Uterus (tissue), 4 donors: ENCODE data around the gene SGMS1. TPM values are rescaled to one million over a fixed set of nuclear protein-coding genes. Genes with fewer than 3 reads are reported as not detected.

Source experiments
- DNase-seq, 2 donors: peaks; one replicate each; pipeline ENCODE4 v3.0.0-alpha.2; 2019 to 2020
- H3K27ac ChIP-seq, 2 donors: fragments of 200-600 bp; sonication (generic); 1 replicate in 1 of 2; 2 replicates in 1 of 2; pipeline ENCODE4 v1.5.1; 2016 to 2018
- H3K27me3 ChIP-seq, 2 donors: fragments of 200-600 bp; sonication (generic); one replicate each; pipeline ENCODE4 v1.5.1; 2018 to 2019; ENCODE audit warnings: control low read depth in 1 of 2
- H3K36me3 ChIP-seq, 2 donors: fragments of 200-600 bp; sonication (generic); one replicate each; pipeline ENCODE4 v1.5.1; 2019; ENCODE audit warnings: control low read depth in 1 of 2
- H3K4me1 ChIP-seq, 2 donors: fragments of 200-600 bp; sonication (generic); one replicate each; pipeline ENCODE4 v1.5.1; 2018 to 2019; ENCODE audit warnings: control low read depth in 1 of 2
- H3K4me3 ChIP-seq, 2 donors: fragments of 200-600 bp; sonication (generic); 1 replicate in 1 of 2; 2 replicates in 1 of 2; pipeline ENCODE4 v1.5.1; 2018 to 2019; ENCODE audit warnings: mild to moderate bottlenecking in 1 of 2
- H3K9me3 ChIP-seq, 2 donors: fragments of 200-600 bp; sonication (generic); one replicate each; pipeline ENCODE4 v1.5.1; 2019; ENCODE audit warnings: control low read depth in 1 of 2
- POLR2A ChIP-seq, 2 donors: fragments of 450-650 bp; IDR thresholded peaks; one replicate each; pipeline ENCODE4 v1.6.1; 2016; ENCODE audit warnings: antibody characterized with exemption in 2 of 2, mild to moderate bottlenecking in 1 of 2, moderate library complexity in 1 of 2
- intact Hi-C: fragments of 100-400 bp; cut with DNase I; formaldehyde crosslinking; loops from one replicate; pipeline ENCODE4 v1.15.1; 2023; ENCODE audit warnings: low total_unique reads
- total RNA-seq, 4 donors: library from RNA; depleted of rRNA in 3 of 4; stranded (reverse); fragments of >200 nt in 3 of 4; gene quantifications; one replicate each; pipeline versions ENCODE4 v1.1.0 to v1.2.4, GENCODE V29; 2014 to 2023
- TF ChIP-seq, protein P1 (sequence below), 4 experiments: fragments of 200-600 bp in 2 of 4; fragments of 450-650 bp in 2 of 4; sonication (generic) in 2 of 4; IDR thresholded peaks; one replicate each; pipeline ENCODE4 v1.5.1; 2016 to 2019; ENCODE audit warnings: antibody characterized with exemption in 4 of 4, mild to moderate bottlenecking in 2 of 4, moderate library complexity in 1 of 4
- donor health status: DM: yes; HTN: yes; CAD: no.

Gene SGMS1
- total RNA-seq, 4 donors from 2014 or later, result 38.0 to 102 (median 57.7) TPM

DNA sequence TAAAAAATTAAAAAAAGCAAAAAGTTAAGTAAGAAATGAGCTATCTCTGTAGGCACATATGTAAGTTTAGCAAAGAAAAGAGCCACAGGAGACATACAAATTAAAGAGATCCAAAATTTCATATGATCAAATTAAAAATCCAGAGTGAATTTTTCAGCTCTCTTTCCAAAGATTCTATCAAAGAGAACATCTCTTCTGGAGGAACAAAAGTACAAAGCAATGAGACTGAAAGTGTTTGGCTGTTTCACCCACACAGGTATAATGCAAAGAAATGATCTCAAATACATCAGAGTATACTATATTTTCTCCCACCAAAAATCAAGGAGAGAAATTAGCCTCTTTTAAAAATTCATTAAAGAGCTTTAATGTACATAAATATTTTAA, 297.6 kb downstream of the SGMS1 start:
- DNase-seq, result no peak
- H3K4me3 ChIP-seq, result no peak overlapping the region
- no peaks in the 10 kb centered on the region for H3K36me3 ChIP-seq
- TF ChIP-seq POLR2A (IDR thresholded peaks at IDR 0.05), result no peak
- TF ChIP-seq, protein P1, sequence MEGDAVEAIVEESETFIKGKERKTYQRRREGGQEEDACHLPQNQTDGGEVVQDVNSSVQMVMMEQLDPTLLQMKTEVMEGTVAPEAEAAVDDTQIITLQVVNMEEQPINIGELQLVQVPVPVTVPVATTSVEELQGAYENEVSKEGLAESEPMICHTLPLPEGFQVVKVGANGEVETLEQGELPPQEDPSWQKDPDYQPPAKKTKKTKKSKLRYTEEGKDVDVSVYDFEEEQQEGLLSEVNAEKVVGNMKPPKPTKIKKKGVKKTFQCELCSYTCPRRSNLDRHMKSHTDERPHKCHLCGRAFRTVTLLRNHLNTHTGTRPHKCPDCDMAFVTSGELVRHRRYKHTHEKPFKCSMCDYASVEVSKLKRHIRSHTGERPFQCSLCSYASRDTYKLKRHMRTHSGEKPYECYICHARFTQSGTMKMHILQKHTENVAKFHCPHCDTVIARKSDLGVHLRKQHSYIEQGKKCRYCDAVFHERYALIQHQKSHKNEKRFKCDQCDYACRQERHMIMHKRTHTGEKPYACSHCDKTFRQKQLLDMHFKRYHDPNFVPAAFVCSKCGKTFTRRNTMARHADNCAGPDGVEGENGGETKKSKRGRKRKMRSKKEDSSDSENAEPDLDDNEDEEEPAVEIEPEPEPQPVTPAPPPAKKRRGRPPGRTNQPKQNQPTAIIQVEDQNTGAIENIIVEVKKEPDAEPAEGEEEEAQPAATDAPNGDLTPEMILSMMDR (IDR thresholded peaks at IDR 0.05), result no peak
- H3K27ac ChIP-seq, result peak overlapping the region; percentile 66 to 83
- H3K9me3 ChIP-seq, result no peaks in the 10 kb centered on the region
- intact Hi-C loops, result no loop called here
- H3K27me3 ChIP-seq, result no peaks in the 10 kb centered on the region
- H3K4me1 ChIP-seq, result peaks cover 0 to 7% of the 10 kb centered on the region in 2 donors

DNA sequence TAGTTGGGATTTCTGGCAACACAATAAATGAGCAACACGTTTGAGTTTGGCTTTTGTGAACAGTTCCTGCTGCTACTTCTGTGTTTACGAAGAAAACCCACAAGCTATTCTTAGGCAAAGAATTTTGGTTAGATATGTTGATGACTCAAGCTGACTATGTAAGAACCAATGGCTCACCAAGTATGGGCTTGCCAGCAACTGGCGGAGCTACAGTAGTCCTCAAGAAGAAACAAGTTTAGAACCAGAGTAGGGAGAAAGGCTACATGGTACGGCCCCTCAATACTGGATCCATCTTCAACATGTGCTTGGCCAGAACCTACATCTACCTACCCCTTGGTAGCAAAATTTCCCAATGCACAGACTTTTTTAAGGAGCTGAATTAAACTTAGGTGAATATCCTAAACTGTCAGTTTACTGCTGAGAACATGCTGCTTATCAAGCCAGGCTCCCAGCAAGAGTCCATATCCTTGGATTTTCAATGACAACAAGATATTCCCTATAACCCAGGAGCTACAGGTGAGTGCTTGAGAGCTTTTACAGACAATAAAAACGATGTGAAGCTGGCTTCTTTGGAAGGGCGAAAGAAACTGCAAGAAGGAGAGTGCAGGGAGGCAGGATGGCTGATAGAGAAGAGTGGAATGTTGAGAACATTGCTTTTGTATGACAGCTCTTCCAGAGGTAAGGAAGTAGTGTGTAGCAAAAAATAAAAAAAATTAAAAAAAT, 298.1 kb downstream of the SGMS1 start:
- TF ChIP-seq, protein P1 (IDR thresholded peaks at IDR 0.05), result no peak
- TF ChIP-seq POLR2A (IDR thresholded peaks at IDR 0.05), result no peak
- intact Hi-C loops, result no loop called here
- Histone ChIP-seq H3K4me3 (no peak overlapping the region), H3K36me3 (no peaks in the 10 kb centered on the region), H3K4me1 (peaks cover 0 to 7% of the 10 kb centered on the region in 2 donors), H3K27me3 (no peaks in the 10 kb centered on the region), H3K9me3 (no peaks in the 10 kb centered on the region), H3K27ac (peak overlapping the region; percentile 66 to 83)
- peak; percentile 44 to 69 for DNase-seq

DNA sequence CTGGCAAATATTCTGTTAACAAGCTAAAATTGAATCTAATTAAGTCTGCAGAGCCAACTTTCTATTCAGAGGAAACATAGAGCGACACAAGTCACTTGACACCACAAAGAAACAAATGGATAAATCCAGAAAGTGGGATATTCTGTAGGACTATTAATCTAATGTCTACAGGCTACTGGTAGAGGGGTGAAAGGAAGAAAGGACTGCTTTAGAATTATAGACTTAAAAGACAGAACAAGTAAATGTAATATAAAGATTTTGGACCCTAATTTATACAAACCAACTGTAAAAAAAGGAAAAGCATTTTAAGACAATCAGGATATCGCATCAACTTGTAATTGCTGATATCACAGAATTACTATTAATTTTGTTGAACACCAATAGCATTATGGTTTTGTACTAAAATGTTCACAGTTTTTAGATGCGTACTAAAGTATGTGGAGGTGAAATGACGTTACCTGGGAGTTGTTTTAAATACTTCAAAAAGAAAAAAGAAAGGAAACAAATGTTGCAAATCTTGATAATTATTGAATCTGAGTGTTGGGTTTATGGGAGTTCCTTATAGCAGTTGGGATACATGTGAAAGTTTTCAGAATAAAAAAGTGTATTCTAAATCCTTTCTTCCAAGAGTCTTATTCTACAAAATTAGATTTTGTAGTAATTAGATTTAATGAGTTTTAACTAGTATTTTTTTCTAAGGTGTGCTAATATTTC, 298.9 kb downstream of the SGMS1 start:
- H3K27ac ChIP-seq, result peak overlapping the region; percentile 66 to 83
- intact Hi-C loops, result no loop called here

DNA sequence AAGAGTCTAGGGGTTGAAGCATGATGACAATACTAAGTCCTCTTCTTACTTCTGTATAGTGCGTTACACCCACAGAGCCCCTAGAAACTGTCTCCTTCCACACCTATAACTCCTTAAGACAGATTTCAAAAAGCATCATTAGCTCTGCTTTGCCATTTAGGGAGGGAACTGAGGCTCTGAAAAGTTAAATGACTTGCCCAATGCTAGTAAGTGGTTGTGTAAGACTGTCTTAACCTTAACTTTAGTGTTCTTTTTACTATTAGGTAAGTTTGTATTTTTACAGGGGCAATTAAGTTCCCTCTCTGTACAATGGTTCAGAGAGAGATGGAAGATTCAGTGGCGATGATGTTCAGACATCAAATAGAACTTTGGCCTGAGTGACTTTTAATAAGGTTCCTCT, 299.7 kb downstream of the SGMS1 start:
- intact Hi-C loops, result no loop called here
- no peaks in the 10 kb centered on the region for H3K36me3 ChIP-seq
- no peaks in the 10 kb centered on the region for H3K9me3 ChIP-seq
- DNase-seq, result no peak
- no peak overlapping the region for H3K4me3 ChIP-seq
- H3K27me3 ChIP-seq, result no peaks in the 10 kb centered on the region
- H3K4me1 ChIP-seq, result peaks cover 0 to 7% of the 10 kb centered on the region in 2 donors
- TF ChIP-seq, protein P1 (IDR thresholded peaks at IDR 0.05), result no peak
- peak overlapping the region in 1 of 2 donors; percentile 83 for H3K27ac ChIP-seq

More for the DNA sequence above, 298.9 kb downstream of the SGMS1 start:
- Histone ChIP-seq H3K9me3 (no peaks in the 10 kb centered on the region), H3K4me1 (peaks cover 0 to 7% of the 10 kb centered on the region in 2 donors), H3K36me3 (no peaks in the 10 kb centered on the region), H3K27me3 (no peaks in the 10 kb centered on the region), H3K4me3 (no peak overlapping the region)
- no peak for DNase-seq
- no peak for TF ChIP-seq POLR2A (IDR thresholded peaks at IDR 0.05)
- TF ChIP-seq, protein P1 (IDR thresholded peaks at IDR 0.05), result no peak

DNA sequence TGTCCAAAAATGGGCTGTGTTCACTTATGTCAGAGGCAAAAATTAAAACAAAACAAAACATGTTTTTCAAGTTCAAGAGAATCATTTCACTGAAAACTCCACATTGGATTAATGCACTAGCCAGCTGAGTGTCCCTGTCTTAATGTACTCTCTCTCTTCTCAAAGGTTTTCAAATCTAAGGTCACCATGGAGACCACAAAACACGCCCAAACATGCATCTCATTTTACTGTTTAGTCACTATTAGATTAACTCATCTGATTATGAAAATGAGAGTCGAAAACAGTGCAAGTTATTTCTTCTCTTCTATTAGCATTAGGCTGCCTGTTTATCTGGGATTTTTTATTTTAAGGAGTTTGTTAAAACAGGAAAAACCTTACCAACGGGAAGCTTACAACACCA, 301.7 kb downstream of the SGMS1 start:
- no peak overlapping the region for H3K27ac ChIP-seq
- H3K9me3 ChIP-seq, result no peaks in the 10 kb centered on the region
- H3K4me3 ChIP-seq, result no peak overlapping the region
- no peaks in the 10 kb centered on the region for H3K36me3 ChIP-seq
- TF ChIP-seq POLR2A (IDR thresholded peaks at IDR 0.05), result no peak
- TF ChIP-seq, protein P1 (IDR thresholded peaks at IDR 0.05), result no peak
- intact Hi-C loops, result no loop called here
- no peak for DNase-seq
- peaks cover 0 to 7% of the 10 kb centered on the region in 2 donors for H3K4me1 ChIP-seq
- H3K27me3 ChIP-seq, result no peaks in the 10 kb centered on the region
